NCI-H2081 (cell line): ENCODE data around the gene CORO6.
A peak's percentile ranks its signal among the peaks of the same experiment; 100 is the strongest.

Experiments
- DNase-seq, 2 experiments: peaks; one replicate each; lab custom pipeline; 2025; lab: John Stamatoyannopoulos, UW

Gene CORO6

GRCh38 chr17:29577001-29577370 lies 45.7 kb downstream of the CORO6 start:
- DNase-seq, result no peak

- DNase-seq, result no peak
These were observed 46.3 kb downstream of the CORO6 start for GRCh38 chr17:29576214-29577000.

GRCh38 chr17:29575511-29576213 lies 47.0 kb downstream of the CORO6 start:
- no peak for DNase-seq

- no peak for DNase-seq
These were observed 47.8 kb downstream of the CORO6 start for GRCh38 chr17:29574732-29575510.

- no peak for DNase-seq
These were observed 48.6 kb downstream of the CORO6 start for GRCh38 chr17:29573871-29574731.

GRCh38 chr17:29573558-29573869 lies 49.2 kb downstream of the CORO6 start:
- no peak for DNase-seq

GRCh38 chr17:29572691-29573557 lies 49.8 kb downstream of the CORO6 start:
- DNase-seq, result no peak

GRCh38 chr17:29571883-29572681 lies 50.6 kb downstream of the CORO6 start:
- DNase-seq, result no peak

GRCh38 chr17:29571486-29571882 lies 51.2 kb downstream of the CORO6 start:
- no peak for DNase-seq

- no peak for DNase-seq
These were observed 52.2 kb downstream of the CORO6 start for GRCh38 chr17:29570521-29570920.

GRCh38 chr17:29569245-29569950 lies 53.3 kb downstream of the CORO6 start:
- no peak for DNase-seq

GRCh38 chr17:29568331-29569244 lies 54.1 kb downstream of the CORO6 start, which contains the start of gene TP53I13:
TP53I13 (plus strand) TSS chr17:29568701; CDS start chr17:29568759, 58 bp downstream.
- peak; percentile 58 to 69 for DNase-seq

GRCh38 chr17:29567554-29568330 lies 55.0 kb downstream of the CORO6 start:
- DNase-seq, result peak in 1 of 2 experiments; percentile 22

- no peak for DNase-seq
These were observed 55.5 kb downstream of the CORO6 start for GRCh38 chr17:29567304-29567553.

- DNase-seq, result peak; percentile 17 to 42
These were observed 56.0 kb downstream of the CORO6 start, which contains the start of gene ABHD15 for GRCh38 chr17:29566473-29567303. ABHD15 (minus strand) TSS chr17:29567037; CDS start chr17:29566966, 71 bp downstream.

GRCh38 chr17:29565643-29566472 lies 56.9 kb downstream of the CORO6 start:
- peak; percentile 38 to 69 for DNase-seq
